ENCODE data around the gene KCNT1. TPM values are rescaled to one million over a fixed set of nuclear protein-coding genes. Genes with fewer than 3 reads are reported as not detected.

KCNT1 gene
- polyA plus RNA-seq, 2 of the 4 experiments (the other 2 are of a cell fraction) = not detected

DNA sequence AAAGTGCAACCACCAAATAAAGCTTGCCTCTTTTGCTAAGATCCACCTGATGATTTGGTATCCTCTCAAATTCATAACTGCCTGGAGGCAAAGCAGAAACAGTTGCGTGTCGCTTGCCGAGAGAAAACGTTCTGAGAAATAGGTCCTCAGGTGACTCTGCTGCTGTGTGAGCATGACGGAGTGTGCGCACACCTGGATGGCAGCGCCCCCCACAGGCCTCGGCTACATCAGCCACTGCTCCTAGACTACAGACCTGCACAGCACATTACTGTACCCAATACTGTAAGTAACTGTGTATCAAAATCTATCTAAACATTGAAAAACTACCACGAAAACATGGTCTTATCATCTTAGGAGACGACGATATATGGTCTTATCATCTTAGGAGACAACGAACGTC is 117.9 kb downstream of the KCNT1 start:
- WGBS (ENCODE audit: missing lambda C conversion rate) = 90% methylated on average over 13 of the region's 13 CpGs
- DNase-seq (ENCODE audit: low read depth in 1 of 2, low spot score in 1 of 2) (no peak), FAIRE-seq (no peak), ATAC-seq (no peak)
- H3K4me2 ChIP-seq = no peak overlapping the region
- no peak overlapping the region for H3K4me3 ChIP-seq
- POLR2A ChIA-PET = no interaction called here
- no peak overlapping the region for H3K27ac ChIP-seq
- CTCF ChIA-PET = interaction anchor here (0.6 kb wide), 1 partner anchor 67 kb away, joined by 3 read pairs; no protein-coding TSS in a partner anchor
- no peaks in the 10 kb centered on the region for H3K4me1 ChIP-seq
- no peak for TF ChIP-seq RAD21 (conservative IDR thresholded peaks at IDR 0.05 in 1 of 2, IDR thresholded peaks at IDR 0.05 in 1 of 2)
- no peak for TF ChIP-seq TFCP2L1 (CRISPR knock-in tag; IDR thresholded peaks at IDR 0.05)
- no peak for TF ChIP-seq POLR2A (IDR thresholded peaks at IDR 0.05; ENCODE audit: low read length)
- no peak for TF ChIP-seq MAX (IDR thresholded peaks at IDR 0.05)
- no peak for TF ChIP-seq ZSCAN20 (CRISPR knock-in tag; IDR thresholded peaks at IDR 0.05)
- no peak for TF ChIP-seq BCL3 (IDR thresholded peaks at IDR 0.05)
- TF ChIP-seq, protein P1, sequence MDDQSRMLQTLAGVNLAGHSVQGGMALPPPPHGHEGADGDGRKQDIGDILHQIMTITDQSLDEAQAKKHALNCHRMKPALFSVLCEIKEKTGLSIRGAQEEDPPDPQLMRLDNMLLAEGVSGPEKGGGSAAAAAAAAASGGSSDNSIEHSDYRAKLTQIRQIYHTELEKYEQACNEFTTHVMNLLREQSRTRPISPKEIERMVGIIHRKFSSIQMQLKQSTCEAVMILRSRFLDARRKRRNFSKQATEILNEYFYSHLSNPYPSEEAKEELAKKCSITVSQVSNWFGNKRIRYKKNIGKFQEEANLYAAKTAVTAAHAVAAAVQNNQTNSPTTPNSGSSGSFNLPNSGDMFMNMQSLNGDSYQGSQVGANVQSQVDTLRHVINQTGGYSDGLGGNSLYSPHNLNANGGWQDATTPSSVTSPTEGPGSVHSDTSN (IDR thresholded peaks at IDR 0.05) = no peak
- TF ChIP-seq EHMT2 (IDR thresholded peaks at IDR 0.05; ENCODE audit: low read depth) = no peak
- no peak for TF ChIP-seq MAZ (IDR thresholded peaks at IDR 0.05; ENCODE audit: borderline replicate concordance, low read depth, low read length)
- no peaks in the 10 kb centered on the region for H3K9me3 ChIP-seq

GRCh38 chr9:135820661-135821060 is 118.7 kb downstream of the KCNT1 start:
- no peaks in the 10 kb centered on the region for H3K4me1 ChIP-seq
- POLR2A ChIA-PET = no interaction called here
- H3K4me3 ChIP-seq = no peak overlapping the region
- ATAC-seq (no peak), FAIRE-seq (no peak), DNase-seq (ENCODE audit: low read depth in 1 of 2, low spot score in 1 of 2) (no peak)
- H3K9me3 ChIP-seq = no peaks in the 10 kb centered on the region
- no peak overlapping the region for H3K27ac ChIP-seq
- no peak overlapping the region for H3K4me2 ChIP-seq
- TF ChIP-seq EP300 (IDR thresholded peaks at IDR 0.05) = no peak
- no peak for TF ChIP-seq HES2 (IDR thresholded peaks at IDR 0.05)
- TF ChIP-seq POLR2A (IDR thresholded peaks at IDR 0.05; ENCODE audit: low read length) = no peak
- no peak for TF ChIP-seq MAX (IDR thresholded peaks at IDR 0.05)
- 98% methylated on average over 18 of the region's 18 CpGs for WGBS (ENCODE audit: missing lambda C conversion rate)
- CTCF ChIA-PET = no interaction called here

GRCh38 chr9:135821116-135821515 is 119.1 kb downstream of the KCNT1 start:
- H3K9me3 ChIP-seq = no peaks in the 10 kb centered on the region
- H3K4me3 ChIP-seq = no peak overlapping the region
- CTCF ChIA-PET = interaction anchor here (1.3 kb wide), 1 partner anchor 218 kb away, joined by 3 read pairs; no protein-coding TSS in a partner anchor
- no peak overlapping the region for H3K4me2 ChIP-seq
- TF ChIP-seq CHD2 (IDR thresholded peaks at IDR 0.05; ENCODE audit: low read length, partially characterized antibody) (no peak), FOXS1 (CRISPR knock-in tag; IDR thresholded peaks at IDR 0.05) (no peak), POLR2A (IDR thresholded peaks at IDR 0.05; ENCODE audit: low read length) (no peak), FOSB (CRISPR knock-in tag; IDR thresholded peaks at IDR 0.05) (no peak), HOXB13 (CRISPR knock-in tag; IDR thresholded peaks at IDR 0.05; ENCODE audit: low read depth) (no peak), ZNF302 (CRISPR knock-in tag; IDR thresholded peaks at IDR 0.05) (no peak), EHMT2 (IDR thresholded peaks at IDR 0.05; ENCODE audit: low read depth) (no peak), HOXA7 (CRISPR knock-in tag; IDR thresholded peaks at IDR 0.05) (no peak), MYC (IDR thresholded peaks at IDR 0.05; ENCODE audit: borderline replicate concordance, low read length) (no peak), CBX8 (IDR thresholded peaks at IDR 0.05) (no peak), MAZ (IDR thresholded peaks at IDR 0.05; ENCODE audit: borderline replicate concordance, low read depth, low read length) (no peak), CBX2 (IDR thresholded peaks at IDR 0.05; ENCODE audit: borderline replicate concordance, low read depth) (no peak), RCOR1 (IDR thresholded peaks at IDR 0.05; ENCODE audit: low read depth, low read length) (no peak), RNF2 (IDR thresholded peaks at IDR 0.05; ENCODE audit: borderline replicate concordance, low read depth) (no peak), ESRRA (IDR thresholded peaks at IDR 0.05; ENCODE audit: borderline replicate concordance, low read length) (no peak), KDM5A (IDR thresholded peaks at IDR 0.05) (no peak), SREBF2 (IDR thresholded peaks at IDR 0.05) (no peak), CHD4 (IDR thresholded peaks at IDR 0.05; ENCODE audit: borderline replicate concordance) (no peak)
- TF ChIP-seq, protein P2, sequence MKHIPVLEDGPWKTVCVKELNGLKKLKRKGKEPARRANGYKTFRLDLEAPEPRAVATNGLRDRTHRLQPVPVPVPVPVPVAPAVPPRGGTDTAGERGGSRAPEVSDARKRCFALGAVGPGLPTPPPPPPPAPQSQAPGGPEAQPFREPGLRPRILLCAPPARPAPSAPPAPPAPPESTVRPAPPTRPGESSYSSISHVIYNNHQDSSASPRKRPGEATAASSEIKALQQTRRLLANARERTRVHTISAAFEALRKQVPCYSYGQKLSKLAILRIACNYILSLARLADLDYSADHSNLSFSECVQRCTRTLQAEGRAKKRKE (CRISPR knock-in tag; IDR thresholded peaks at IDR 0.05; ENCODE audit: low read depth) = no peak
- 96% methylated on average over 20 of the region's 20 CpGs for WGBS (ENCODE audit: missing lambda C conversion rate)
- no peak overlapping the region for H3K27ac ChIP-seq
- no peaks in the 10 kb centered on the region for H3K4me1 ChIP-seq
- DNase-seq (ENCODE audit: low read depth in 1 of 2, low spot score in 1 of 2) = no peak
- no peak for FAIRE-seq
- ATAC-seq = no peak
- POLR2A ChIA-PET = no interaction called here
